ENCODE data around the gene CPED1. TPM values are rescaled to one million over a fixed set of nuclear protein-coding genes. Genes with fewer than 3 reads are reported as not detected.
"Not testable (repeated sequence)": the region's sequence is repeated elsewhere in the genome, so short reads cannot be mapped to it uniquely, and the experiment has no call there.

CPED1 gene
- polyA plus RNA-seq, 6 donors from 2014 or later = 0.16 to 1.2 (median 0.39) TPM

DNA sequence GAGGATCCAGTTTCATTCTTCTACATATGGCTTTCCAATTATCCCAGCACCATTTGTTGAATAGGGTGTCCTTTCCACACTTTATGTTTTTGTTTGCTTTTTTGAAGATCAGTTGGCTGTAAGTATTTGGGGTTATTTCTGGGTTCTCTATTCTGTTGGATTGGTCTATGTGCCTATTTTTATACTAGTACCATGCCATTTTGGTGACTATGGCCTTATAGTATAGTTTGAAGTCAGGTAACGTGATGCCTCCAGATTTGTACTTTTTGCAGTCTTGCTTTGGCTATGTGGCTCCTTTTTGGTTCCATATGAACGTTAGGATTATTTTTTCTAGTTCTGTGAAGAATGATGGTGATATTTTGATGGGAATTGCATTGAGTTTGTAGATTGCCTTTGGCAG, 48.8 kb downstream of the CPED1 start:
- H3K4me3 Mint-ChIP-seq; H3K9me3 Mint-ChIP-seq; DNase-seq; H3K4me1 Mint-ChIP-seq; H3K27ac Mint-ChIP-seq; ATAC-seq (ENCODE audit: low read depth in 2 of 2); H3K36me3 Mint-ChIP-seq; H3K27me3 Mint-ChIP-seq: not testable (repeated sequence)

DNA sequence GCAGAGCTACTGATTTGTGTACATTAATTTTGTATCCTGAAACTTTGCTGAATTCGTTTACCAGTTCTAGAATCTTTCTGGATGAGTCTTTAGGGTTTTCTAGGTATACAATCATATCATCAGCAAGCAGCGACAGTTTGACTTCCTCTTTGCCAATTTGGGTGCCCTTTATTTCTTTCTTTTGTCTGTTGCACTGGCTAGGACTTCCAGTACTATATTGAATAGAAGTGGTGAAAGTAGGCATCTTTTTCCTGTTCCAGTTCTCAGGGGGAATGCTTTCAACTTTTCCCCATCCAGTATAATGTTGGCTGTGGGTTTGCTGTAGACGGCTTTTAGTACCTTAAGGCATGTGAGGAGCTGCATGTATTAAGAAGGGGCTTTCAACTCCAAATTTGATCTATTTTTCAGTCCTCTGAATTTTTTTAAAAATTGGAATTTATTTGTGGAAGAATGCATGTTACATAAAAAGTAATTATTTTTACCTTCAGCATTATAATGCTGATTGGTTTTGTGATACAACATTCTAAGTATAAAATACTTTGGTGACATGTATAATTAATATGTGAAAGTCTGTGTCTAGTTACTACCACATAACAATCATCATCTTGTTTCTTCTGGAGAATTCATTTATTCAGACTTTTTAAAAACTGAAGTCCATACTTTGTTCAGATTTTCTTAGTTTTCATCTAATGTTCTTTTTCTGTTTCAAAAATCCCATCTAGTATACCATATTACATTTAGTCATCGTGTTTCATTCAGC, 49.6 kb downstream of the CPED1 start:
- H3K27me3 Mint-ChIP-seq = peaks cover 0 to 4% (median 0%) of the 10 kb centered on the region in 3 donors
- H3K9me3 Mint-ChIP-seq = peaks cover 0 to 3% (median 0%) of the 10 kb centered on the region in 7 donors
- H3K36me3 Mint-ChIP-seq = no peaks in the 10 kb centered on the region
- H3K4me3 Mint-ChIP-seq = no peak overlapping the region
- ATAC-seq (ENCODE audit: low read depth in 2 of 2) = no peak
- H3K27ac Mint-ChIP-seq = no peak overlapping the region
- no peaks in the 10 kb centered on the region for H3K4me1 Mint-ChIP-seq
- DNase-seq = no peak

DNA sequence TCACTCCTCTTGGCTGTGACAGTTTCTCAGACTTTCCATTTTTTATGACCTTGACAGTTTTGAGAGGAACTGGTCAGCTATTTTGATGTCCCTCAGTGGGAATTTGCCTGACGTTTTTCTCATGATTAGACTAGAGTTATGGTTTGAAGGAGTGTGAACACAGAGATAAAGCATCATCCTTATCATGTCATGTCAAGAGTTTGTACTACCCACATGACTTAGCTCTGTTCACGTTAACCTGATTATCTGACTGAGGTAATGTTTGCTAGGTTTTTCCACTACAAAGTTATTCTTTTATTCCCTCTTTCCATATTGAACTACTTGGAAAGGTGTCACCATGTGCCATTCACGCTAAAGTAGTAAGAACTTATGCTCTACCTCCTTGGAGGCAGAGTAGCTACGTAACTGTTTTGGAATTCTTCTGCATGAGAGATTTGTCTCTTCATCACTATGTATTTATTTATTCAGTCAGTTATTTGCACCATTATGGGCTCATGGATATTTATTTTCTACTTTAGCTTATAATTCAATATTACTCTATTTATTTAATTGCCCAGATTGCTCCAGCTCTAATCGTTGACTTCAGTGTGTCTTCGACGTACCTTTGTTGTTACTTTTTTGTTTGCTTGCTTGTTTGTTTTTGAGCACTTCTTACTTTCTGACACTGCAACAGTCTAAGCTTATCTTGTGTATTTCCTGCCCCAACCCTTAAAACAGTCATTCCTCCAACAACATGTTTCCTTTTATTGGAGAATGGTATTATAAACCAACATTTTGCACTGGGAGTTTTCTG, 50.4 kb downstream of the CPED1 start:
- H3K36me3 Mint-ChIP-seq = no peaks in the 10 kb centered on the region
- no peak for DNase-seq
- no peak for ATAC-seq (ENCODE audit: low read depth in 2 of 2)

DNA sequence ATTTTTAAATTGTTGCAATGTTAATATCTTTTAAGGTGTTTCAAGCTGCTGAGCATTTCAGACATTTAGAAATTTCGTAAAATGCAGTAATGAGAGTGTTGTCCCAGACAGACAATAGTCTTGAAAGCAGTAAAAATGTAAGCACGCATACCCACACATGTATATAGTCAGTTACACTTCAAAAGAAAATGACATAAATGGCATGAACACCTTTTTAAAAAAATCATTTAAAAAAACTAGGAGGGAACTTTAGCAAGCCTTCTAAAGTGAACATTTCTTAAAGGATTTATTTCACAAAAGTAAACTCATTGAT, 51.0 kb downstream of the CPED1 start:
- H3K9me3 Mint-ChIP-seq = peaks cover 0 to 3% (median 0%) of the 10 kb centered on the region in 7 donors
- ATAC-seq (ENCODE audit: low read depth in 2 of 2) (no peak), DNase-seq (no peak)
- no peaks in the 10 kb centered on the region for H3K36me3 Mint-ChIP-seq
- H3K27ac Mint-ChIP-seq = no peak overlapping the region
- H3K27me3 Mint-ChIP-seq = peaks cover 0 to 4% (median 0%) of the 10 kb centered on the region in 3 donors
- no peak overlapping the region for H3K4me3 Mint-ChIP-seq
- no peaks in the 10 kb centered on the region for H3K4me1 Mint-ChIP-seq

More for the DNA sequence above, 50.4 kb downstream of the CPED1 start:
- Mint-ChIP-seq H3K9me3 (peaks cover 0 to 3% (median 0%) of the 10 kb centered on the region in 7 donors), H3K27me3 (peaks cover 0 to 4% (median 0%) of the 10 kb centered on the region in 3 donors), H3K4me1 (no peaks in the 10 kb centered on the region), H3K4me3 (no peak overlapping the region), H3K27ac (no peak overlapping the region)

DNA sequence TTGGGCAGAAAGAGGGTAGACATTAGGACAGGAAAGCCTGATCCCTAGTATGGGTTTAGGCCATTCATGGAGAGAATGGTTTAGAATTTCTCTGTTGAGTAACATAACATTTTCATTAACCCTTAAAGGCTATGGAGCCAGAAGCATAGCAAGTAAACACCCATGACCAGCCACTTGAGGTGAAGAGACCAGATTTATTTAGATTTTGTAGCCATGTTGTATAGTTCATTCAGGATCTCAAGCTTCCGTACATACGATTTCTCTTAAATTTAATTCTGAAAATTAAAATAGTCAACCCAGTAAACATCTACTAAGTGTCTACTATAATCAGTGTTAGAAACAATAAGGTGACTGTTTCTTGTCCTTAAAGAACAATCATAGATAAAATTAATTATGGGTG, 51.5 kb downstream of the CPED1 start:
- no peaks in the 10 kb centered on the region for H3K36me3 Mint-ChIP-seq
- no peaks in the 10 kb centered on the region for H3K4me1 Mint-ChIP-seq
- peaks cover 0 to 4% (median 0%) of the 10 kb centered on the region in 3 donors for H3K27me3 Mint-ChIP-seq
- no peak for DNase-seq
- H3K27ac Mint-ChIP-seq = no peak overlapping the region
- H3K4me3 Mint-ChIP-seq = no peak overlapping the region
- H3K9me3 Mint-ChIP-seq = peaks cover 0 to 3% (median 0%) of the 10 kb centered on the region in 7 donors
- ATAC-seq (ENCODE audit: low read depth in 2 of 2) = no peak

DNA sequence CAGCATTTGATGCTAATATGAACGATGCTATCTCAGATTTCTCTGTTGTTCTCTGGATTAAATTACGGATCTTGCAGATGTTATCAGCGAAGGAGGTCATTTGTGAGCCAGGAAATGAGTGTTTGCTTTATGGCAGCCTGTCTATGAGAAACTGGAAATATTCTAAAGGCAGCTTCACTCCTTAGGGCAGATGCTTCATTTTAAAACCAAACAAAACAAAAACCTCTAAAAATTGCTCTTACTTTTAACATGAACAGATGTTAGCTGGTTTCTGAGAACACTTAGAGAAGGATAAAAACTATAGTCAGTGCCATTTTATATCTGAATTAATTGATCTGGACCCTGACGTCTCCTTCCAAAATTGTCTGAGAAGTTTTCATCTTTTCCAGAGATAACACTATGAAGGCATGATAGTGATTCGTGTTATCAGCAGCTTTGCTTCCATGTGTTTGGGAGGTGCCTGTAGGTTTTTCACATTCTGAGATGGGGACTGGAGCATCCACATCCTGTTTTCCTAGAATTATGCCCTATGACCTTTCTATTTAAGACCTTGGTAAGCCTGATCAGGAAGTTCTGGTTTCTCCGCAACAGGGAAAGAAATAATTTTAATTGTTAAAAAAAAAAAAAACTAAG, 53.1 kb downstream of the CPED1 start:
- H3K9me3 Mint-ChIP-seq = peaks cover 0 to 3% (median 0%) of the 10 kb centered on the region in 7 donors
- no peaks in the 10 kb centered on the region for H3K4me1 Mint-ChIP-seq
- H3K4me3 Mint-ChIP-seq = no peak overlapping the region
- peaks cover 0 to 4% (median 0%) of the 10 kb centered on the region in 3 donors for H3K27me3 Mint-ChIP-seq
- no peak for DNase-seq
- no peak overlapping the region for H3K27ac Mint-ChIP-seq
- no peak for ATAC-seq (ENCODE audit: low read depth in 2 of 2)
- no peaks in the 10 kb centered on the region for H3K36me3 Mint-ChIP-seq

DNA sequence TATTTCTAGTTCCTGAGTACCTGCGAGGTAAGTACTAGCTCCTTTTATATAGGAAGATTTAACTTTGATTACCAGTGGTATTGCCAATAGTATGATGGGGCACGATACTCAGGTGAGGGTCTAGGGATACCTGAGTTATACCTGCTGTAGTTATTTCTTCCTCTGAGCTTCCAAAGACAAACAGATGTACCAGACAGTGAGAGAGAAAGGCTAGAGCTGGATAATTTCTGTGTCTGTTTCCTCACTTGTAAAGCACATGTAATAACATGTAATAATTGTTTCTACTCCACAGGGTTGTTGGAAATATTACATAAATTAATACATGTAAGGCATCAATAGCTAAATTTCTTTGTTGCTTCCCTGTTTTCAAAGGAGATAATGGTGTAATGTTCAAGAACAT, 53.7 kb downstream of the CPED1 start:
- no peaks in the 10 kb centered on the region for H3K4me1 Mint-ChIP-seq
- ATAC-seq (ENCODE audit: low read depth in 2 of 2) (no peak), DNase-seq (no peak)
- H3K36me3 Mint-ChIP-seq = no peaks in the 10 kb centered on the region
- peaks cover 0 to 4% (median 0%) of the 10 kb centered on the region in 3 donors for H3K27me3 Mint-ChIP-seq
- H3K9me3 Mint-ChIP-seq = peaks cover 0 to 3% (median 0%) of the 10 kb centered on the region in 7 donors
- no peak overlapping the region for H3K27ac Mint-ChIP-seq
- H3K4me3 Mint-ChIP-seq = no peak overlapping the region

DNA sequence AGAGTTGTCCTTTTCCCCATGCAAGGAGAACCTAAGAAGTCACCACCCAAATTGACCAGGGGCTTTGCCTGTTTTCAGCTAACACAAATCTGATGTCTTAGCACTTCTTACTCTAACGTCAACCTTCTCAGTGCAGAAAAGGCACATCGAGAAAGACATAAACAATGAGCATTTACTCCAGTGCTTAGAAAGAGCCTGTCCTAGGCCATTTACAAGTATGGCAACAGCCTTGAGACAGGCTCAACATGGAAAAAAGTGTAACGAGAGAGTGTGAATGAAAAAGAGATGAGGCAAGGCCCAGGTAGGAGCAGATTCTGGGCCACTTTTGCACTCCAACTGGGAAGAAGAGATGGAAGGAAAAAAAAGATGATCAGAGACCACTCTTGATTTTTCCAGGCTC, 54.4 kb downstream of the CPED1 start:
- ATAC-seq (ENCODE audit: low read depth in 2 of 2) = no peak
- Mint-ChIP-seq H3K27ac (no peak overlapping the region), H3K4me1 (no peaks in the 10 kb centered on the region), H3K4me3 (no peak overlapping the region), H3K36me3 (no peaks in the 10 kb centered on the region), H3K27me3 (peaks cover 0 to 4% (median 1%) of the 10 kb centered on the region in 3 donors), H3K9me3 (peaks cover 0 to 1% (median 0%) of the 10 kb centered on the region in 7 donors)
- DNase-seq = no peak

DNA sequence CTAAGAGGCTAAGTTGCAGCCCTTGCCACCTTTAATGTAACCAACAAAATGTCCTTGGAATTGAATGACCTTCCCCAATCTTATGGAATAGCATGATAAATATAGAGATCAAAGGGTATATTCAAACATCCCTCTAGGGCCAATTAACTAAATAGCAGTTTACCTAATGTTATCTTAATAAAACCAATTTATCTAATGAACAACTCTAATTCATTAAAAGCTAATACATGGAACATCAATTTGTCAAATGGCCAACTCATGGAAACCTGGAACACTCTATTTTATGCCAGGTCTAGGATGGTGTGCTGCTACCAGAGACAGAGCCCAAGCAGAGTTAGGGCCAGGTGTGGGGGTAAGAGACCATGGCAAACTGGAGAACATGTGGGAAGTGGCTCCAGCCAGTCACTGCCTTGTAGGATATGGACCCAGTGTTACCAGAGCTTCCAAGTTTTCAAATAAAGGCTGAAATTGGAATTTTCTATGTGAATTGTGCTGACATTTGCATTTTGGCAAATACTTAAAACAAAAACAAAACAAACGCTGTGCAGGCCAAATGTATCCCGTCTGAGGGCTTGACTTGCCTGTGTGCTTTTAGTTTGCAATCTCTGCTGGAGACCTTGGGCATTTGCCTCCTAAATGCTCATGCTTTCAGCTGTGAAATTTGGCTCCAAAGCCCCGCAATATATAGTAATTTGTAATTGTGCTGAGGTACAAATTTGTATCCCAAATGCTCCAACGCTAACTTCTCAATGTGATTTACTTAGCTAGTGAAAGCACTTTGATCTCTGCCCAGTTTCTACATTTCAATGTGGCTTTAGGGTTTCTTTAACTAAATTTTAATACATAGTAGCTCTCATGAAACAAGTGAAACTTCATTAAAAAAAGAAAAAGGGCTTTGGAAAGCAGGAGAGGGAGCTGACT, 55.1 kb downstream of the CPED1 start:
- Mint-ChIP-seq H3K4me1 (no peaks in the 10 kb centered on the region), H3K36me3 (no peaks in the 10 kb centered on the region), H3K27ac (no peak overlapping the region), H3K27me3 (peaks cover 0 to 8% (median 4%) of the 10 kb centered on the region in 3 donors), H3K4me3 (no peak overlapping the region), H3K9me3 (peaks cover 0 to 3% (median 2%) of the 10 kb centered on the region in 7 donors)
- DNase-seq (no peak), ATAC-seq (ENCODE audit: low read depth in 2 of 2) (no peak)

DNA sequence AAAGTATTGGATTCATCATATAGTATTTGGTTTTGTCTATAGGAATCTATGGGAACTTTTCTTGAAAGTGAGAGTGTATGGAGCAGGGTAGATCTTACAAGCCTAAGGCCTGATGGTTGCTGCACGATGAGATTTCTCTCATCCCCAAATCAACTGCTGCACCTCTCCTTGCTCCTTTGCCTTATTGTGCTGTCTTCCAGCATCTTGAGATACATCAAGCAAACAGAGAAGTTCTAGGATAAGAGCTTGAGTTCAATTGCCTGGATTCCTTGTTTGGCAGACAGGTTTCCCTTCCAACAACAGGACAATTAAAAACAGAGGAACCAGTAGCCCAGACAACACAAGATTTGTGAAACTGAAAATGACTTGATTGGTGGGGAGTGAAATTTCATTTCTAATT, 56.6 kb downstream of the CPED1 start:
- peaks cover 0 to 3% (median 2%) of the 10 kb centered on the region in 7 donors for H3K9me3 Mint-ChIP-seq
- H3K4me1 Mint-ChIP-seq = no peaks in the 10 kb centered on the region
- peaks cover 0 to 8% (median 3%) of the 10 kb centered on the region in 3 donors for H3K27me3 Mint-ChIP-seq
- no peaks in the 10 kb centered on the region for H3K36me3 Mint-ChIP-seq
- no peak overlapping the region for H3K27ac Mint-ChIP-seq
- no peak overlapping the region for H3K4me3 Mint-ChIP-seq
- ATAC-seq (ENCODE audit: low read depth in 2 of 2) (no peak), DNase-seq (no peak)

DNA sequence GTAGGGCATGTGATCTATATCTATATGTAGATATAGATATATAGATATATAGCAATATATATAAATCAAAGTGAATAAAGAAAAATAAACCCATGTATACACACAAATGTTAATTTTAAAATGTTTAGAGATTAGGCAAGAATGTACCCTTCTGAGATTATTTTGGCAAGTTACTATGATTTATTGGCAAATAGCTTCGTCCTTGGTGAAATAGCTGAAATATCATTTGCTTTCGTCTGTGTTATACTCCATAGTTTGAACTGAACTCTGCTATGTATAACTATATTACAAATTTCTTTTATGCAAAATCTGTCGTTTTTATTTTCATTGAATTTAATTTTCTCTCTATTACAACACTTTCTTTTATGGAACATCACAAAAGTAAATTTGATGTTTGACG, 57.5 kb downstream of the CPED1 start:
- ATAC-seq (ENCODE audit: low read depth in 2 of 2) = no peak
- peaks cover 0 to 3% (median 2%) of the 10 kb centered on the region in 7 donors for H3K9me3 Mint-ChIP-seq
- H3K4me1 Mint-ChIP-seq = no peaks in the 10 kb centered on the region
- no peak overlapping the region for H3K4me3 Mint-ChIP-seq
- H3K27me3 Mint-ChIP-seq = peaks cover 0 to 8% (median 4%) of the 10 kb centered on the region in 3 donors
- DNase-seq = no peak
- H3K27ac Mint-ChIP-seq = no peak overlapping the region
- no peaks in the 10 kb centered on the region for H3K36me3 Mint-ChIP-seq

DNA sequence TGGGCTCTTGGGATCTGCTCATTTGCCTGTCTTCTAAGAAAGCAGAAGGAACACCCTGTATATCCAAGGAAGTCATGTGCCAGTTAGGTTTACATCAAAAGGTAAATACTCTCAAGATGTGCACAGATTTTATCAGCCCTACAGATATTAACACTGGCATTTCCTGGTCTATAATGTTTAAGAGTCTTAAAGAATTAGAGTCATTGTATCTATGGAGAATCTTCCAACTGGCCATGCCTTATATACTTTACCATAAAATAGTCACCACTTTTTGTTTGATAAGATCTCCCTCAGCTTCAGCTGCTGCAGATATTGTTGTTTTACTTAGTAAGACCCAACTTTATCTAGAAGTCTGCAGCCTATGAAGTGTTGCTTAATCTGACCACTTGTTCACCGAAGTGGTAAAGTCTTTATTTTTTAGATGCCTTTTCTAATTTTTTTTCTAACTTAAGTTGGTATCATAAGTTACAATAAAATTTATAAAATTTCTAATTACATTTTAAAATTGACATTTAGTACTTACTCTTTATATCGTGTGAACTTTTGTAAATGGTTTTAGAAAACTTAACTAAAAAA, 58.5 kb downstream of the CPED1 start:
- Mint-ChIP-seq H3K9me3 (peaks cover 0 to 3% (median 2%) of the 10 kb centered on the region in 7 donors), H3K4me3 (no peak overlapping the region), H3K27ac (no peak overlapping the region), H3K4me1 (no peaks in the 10 kb centered on the region), H3K36me3 (no peaks in the 10 kb centered on the region), H3K27me3 (peaks cover 0 to 8% (median 4%) of the 10 kb centered on the region in 3 donors)
- no peak for ATAC-seq (ENCODE audit: low read depth in 2 of 2)
- no peak for DNase-seq
